CD14-positive monocyte (primary cell): ENCODE measurements around the gene SLC40A1. TPM values are rescaled to one million over a fixed set of nuclear protein-coding genes. Genes with fewer than 3 reads are reported as not detected.

ENCODE experiments used
- DNase-seq, 3 donors: peaks; one replicate each; pipeline ENCODE4 v3.0.0-alpha.2; 2011 to 2022
- H2AFZ ChIP-seq: 2 replicates; pipeline ENCODE4 v1.6.0; 2012; ENCODE audit warnings: mild to moderate bottlenecking, low read depth, low read length, inconsistent platforms; ENCODE audit not compliant: insufficient read depth, poor library complexity, severe bottlenecking
- H3K27ac ChIP-seq, 2 donors: 1 replicate in 1 of 2; 2 replicates in 1 of 2; pipeline ENCODE4 v1.5.1; 2012 to 2013; ENCODE audit warnings: low read length in 2 of 2, control low read depth in 1 of 2, inconsistent platforms in 1 of 2, low read depth in 1 of 2, mild to moderate bottlenecking in 1 of 2
- H3K27me3 ChIP-seq, 2 donors: one replicate each; pipeline versions ENCODE4 v1.6.0 to v1.6.1; 2011 to 2013; ENCODE audit warnings: low read length in 2 of 2; ENCODE audit not compliant: control insufficient read depth in 2 of 2, insufficient read depth in 2 of 2
- H3K36me3 ChIP-seq, 2 donors: replicated peaks in 1 of 2; 1 replicate in 1 of 2; 2 replicates in 1 of 2; pipeline versions ENCODE4 v1.5.1 to v1.6.1; 2012 to 2013; ENCODE audit warnings: low read length in 2 of 2, control low read depth in 1 of 2, inconsistent platforms in 1 of 2, mild to moderate bottlenecking in 1 of 2; ENCODE audit not compliant: insufficient read depth in 2 of 2, control insufficient read depth in 1 of 2
- H3K4me1 ChIP-seq, 2 donors: 1 replicate in 1 of 2; 2 replicates in 1 of 2; pipeline versions ENCODE4 v1.5.1 to v1.6.1; 2012 to 2013; ENCODE audit warnings: low read length in 2 of 2, control low read depth in 1 of 2, inconsistent platforms in 1 of 2, mild to moderate bottlenecking in 1 of 2, moderate library complexity in 1 of 2; ENCODE audit not compliant: insufficient read depth in 2 of 2, control insufficient read depth in 1 of 2
- H3K4me2 ChIP-seq: replicated peaks from 2 replicates; pipeline ENCODE3; 2012; ENCODE audit warnings: low read length, moderate library complexity, mild to moderate bottlenecking; ENCODE audit not compliant: poor library complexity, severe bottlenecking; ENCODE audit errors: extremely low read depth
- H3K4me3 ChIP-seq, 3 experiments: fragments of 200-600 bp in 1 of 3; sonication (generic) in 1 of 3; replicated peaks in 1 of 3; 1 replicate in 2 of 3; 2 replicates in 1 of 3; pipeline ENCODE4 v1.5.1; 2011 to 2013; ENCODE audit warnings: low read length in 3 of 3, mild to moderate bottlenecking in 3 of 3, control low read depth in 2 of 3, low read depth in 2 of 3, inconsistent platforms in 1 of 3, moderate library complexity in 1 of 3
- H3K79me2 ChIP-seq: 2 replicates; pipeline ENCODE4 v1.6.0; 2012; ENCODE audit warnings: mild to moderate bottlenecking, control low read depth, inconsistent platforms, low read length, moderate library complexity; ENCODE audit not compliant: insufficient read depth
- H3K9ac ChIP-seq: 2 replicates; pipeline ENCODE4 v1.6.0; 2017; ENCODE audit warnings: low read length, mild to moderate bottlenecking; ENCODE audit not compliant: insufficient read depth, poor library complexity, severe bottlenecking
- H3K9me3 ChIP-seq, 2 donors: replicated peaks in 1 of 2; 1 replicate in 1 of 2; 2 replicates in 1 of 2; pipeline versions ENCODE4 v1.5.1 to v1.6.1; 2012 to 2013; ENCODE audit warnings: low read length in 2 of 2, control low read depth in 1 of 2; ENCODE audit not compliant: control insufficient read depth in 1 of 2, insufficient read depth in 1 of 2
- H4K20me1 ChIP-seq: 2 replicates; pipeline ENCODE4 v1.6.0; 2012; ENCODE audit warnings: mild to moderate bottlenecking, low read length, control low read depth, moderate library complexity; ENCODE audit not compliant: insufficient read depth
- H3K27ac Mint-ChIP-seq, 7 donors: one replicate each; pipeline ENCODE4 v1.8.0; 2020; ENCODE audit warnings: mild to moderate bottlenecking in 7 of 7, mixed read lengths in 7 of 7, moderate library complexity in 6 of 7, inconsistent platforms in 2 of 7
- H3K27me3 Mint-ChIP-seq, 3 donors: one replicate each; pipeline ENCODE4 v1.8.0; 2021 to 2022; ENCODE audit warnings: low read depth in 3 of 3, mild to moderate bottlenecking in 3 of 3, mixed read lengths in 3 of 3, moderate library complexity in 3 of 3, inconsistent platforms in 1 of 3
- H3K36me3 Mint-ChIP-seq, 2 donors: one replicate each; pipeline ENCODE4 v1.8.0; 2020; ENCODE audit warnings: mixed read lengths in 2 of 2, inconsistent platforms in 1 of 2, mild to moderate bottlenecking in 1 of 2
- H3K4me1 Mint-ChIP-seq: one replicate; pipeline ENCODE4 v1.8.0; 2020; ENCODE audit warnings: mild to moderate bottlenecking, mixed read lengths
- H3K4me3 Mint-ChIP-seq, 2 donors: one replicate each; pipeline ENCODE4 v1.8.0; 2020; ENCODE audit warnings: mild to moderate bottlenecking in 2 of 2, mixed read lengths in 2 of 2, moderate library complexity in 1 of 2
- H3K9me3 Mint-ChIP-seq, 7 donors: one replicate each; pipeline ENCODE4 v1.8.0; 2020 to 2022; ENCODE audit warnings: mixed read lengths in 7 of 7, mild to moderate bottlenecking in 6 of 7, moderate library complexity in 6 of 7, inconsistent platforms in 2 of 7
- CTCF ChIP-seq: fragments of 200-600 bp; IDR thresholded peaks from one replicate; pipeline ENCODE4 v1.8.0; 2022; ENCODE audit warnings: antibody characterized with exemption, mild to moderate bottlenecking
- WGBS: methylation state at CpG from one replicate; pipeline ENCODE4 v1.1.5; 2013; ENCODE audit warnings: missing lambda C conversion rate; ENCODE audit not compliant: insufficient coverage; 5-methylcytosine and 5-hydroxymethylcytosine counted together
- intact Hi-C, 2 donors: fragments of 100-400 bp; cut with micrococcal nuclease; formaldehyde crosslinking; loops; one replicate each; pipeline versions ENCODE4 v1.15.0 to v1.15.1; 2023
- polyA plus RNA-seq, 3 donors: library from polyadenylated mRNA; depleted of rRNA in 1 of 3; unstranded in 2 of 3; stranded (reverse) in 1 of 3; fragments of 300-500 nt in 2 of 3; fragments of >200 nt in 1 of 3; fragmentation: Illumina TruSeq in 2 of 3; gene quantifications; 1 replicate in 2 of 3; 2 replicates in 1 of 3; pipeline ENCODE4 v1.2.3, GENCODE V29; 2012 to 2021

SLC40A1 gene
- polyA plus RNA-seq, 3 donors, result 7.9 to 91.6 (median 90.4) TPM

GRCh38 chr2:189584686-189585085 lies 4.1 kb upstream of the SLC40A1 start:
- Mint-ChIP-seq H3K36me3 (no peaks in the 10 kb centered on the region), H3K4me1 (peaks cover 32% of the 10 kb centered on the region), H3K27me3 (peaks cover 4 to 8% (median 6%) of the 10 kb centered on the region in 3 donors), H3K27ac (no peak overlapping the region), H3K4me3 (no peak overlapping the region), H3K9me3 (no peaks in the 10 kb centered on the region)
- no peak overlapping the region for H2AFZ ChIP-seq
- DNase-seq, result no peak
- H3K4me1 ChIP-seq, result peaks cover 13 to 15% of the 10 kb centered on the region in 2 donors
- intact Hi-C loops, result no loop called here
- H3K27ac ChIP-seq, result no peak overlapping the region
- no peak for TF ChIP-seq CTCF
- H3K36me3 ChIP-seq, result no peaks in the 10 kb centered on the region
- H3K27me3 ChIP-seq, result peaks cover 2% of the 10 kb centered on the region in 2 donors
- no peaks in the 10 kb centered on the region for H4K20me1 ChIP-seq
- H3K4me2 ChIP-seq, result no peak overlapping the region
- H3K9ac ChIP-seq, result no peak overlapping the region
- H3K79me2 ChIP-seq, result peaks cover 8% of the 10 kb centered on the region
- no peak overlapping the region for H3K4me3 ChIP-seq
- no peaks in the 10 kb centered on the region for H3K9me3 ChIP-seq

GRCh38 chr2:189583227-189584198 lies 2.9 kb upstream of the SLC40A1 start:
- H3K36me3 ChIP-seq, result no peaks in the 10 kb centered on the region
- H3K27ac ChIP-seq, result no peak overlapping the region
- no peak overlapping the region for H3K4me3 ChIP-seq
- no peaks in the 10 kb centered on the region for H4K20me1 ChIP-seq
- intact Hi-C loops, result no loop called here
- H3K4me3 Mint-ChIP-seq, result no peak overlapping the region
- H3K27me3 ChIP-seq, result peaks cover 2% of the 10 kb centered on the region in 2 donors
- no peak overlapping the region for H3K27ac Mint-ChIP-seq
- H3K4me1 ChIP-seq, result peaks cover 20 to 27% of the 10 kb centered on the region in 2 donors
- H3K4me1 Mint-ChIP-seq, result peaks cover 44% of the 10 kb centered on the region
- H3K9me3 ChIP-seq, result no peaks in the 10 kb centered on the region
- no CpG with 5 or more reads among the region's 5 CpGs for WGBS
- H3K9me3 Mint-ChIP-seq, result no peaks in the 10 kb centered on the region
- H2AFZ ChIP-seq, result no peak overlapping the region
- no peak for TF ChIP-seq CTCF
- peaks cover 20% of the 10 kb centered on the region for H3K79me2 ChIP-seq
- no peak for DNase-seq
- H3K9ac ChIP-seq, result no peak overlapping the region
- H3K27me3 Mint-ChIP-seq, result peaks cover 4 to 8% (median 6%) of the 10 kb centered on the region in 3 donors
- no peak overlapping the region for H3K4me2 ChIP-seq
- H3K36me3 Mint-ChIP-seq, result no peaks in the 10 kb centered on the region
